ENCODE measurements around the gene GHRH.

GHRH gene

GRCh38 chr20:37305079-37305478 lies 43.5 kb upstream of the GHRH start:
- no peak for DNase-seq (ENCODE audit: low spot score)
- Histone ChIP-seq H3K4me3 (no peak overlapping the region), H3K27ac (peak overlapping the region in 1 of 2 donors; percentile 19)
- TF ChIP-seq, protein P1, sequence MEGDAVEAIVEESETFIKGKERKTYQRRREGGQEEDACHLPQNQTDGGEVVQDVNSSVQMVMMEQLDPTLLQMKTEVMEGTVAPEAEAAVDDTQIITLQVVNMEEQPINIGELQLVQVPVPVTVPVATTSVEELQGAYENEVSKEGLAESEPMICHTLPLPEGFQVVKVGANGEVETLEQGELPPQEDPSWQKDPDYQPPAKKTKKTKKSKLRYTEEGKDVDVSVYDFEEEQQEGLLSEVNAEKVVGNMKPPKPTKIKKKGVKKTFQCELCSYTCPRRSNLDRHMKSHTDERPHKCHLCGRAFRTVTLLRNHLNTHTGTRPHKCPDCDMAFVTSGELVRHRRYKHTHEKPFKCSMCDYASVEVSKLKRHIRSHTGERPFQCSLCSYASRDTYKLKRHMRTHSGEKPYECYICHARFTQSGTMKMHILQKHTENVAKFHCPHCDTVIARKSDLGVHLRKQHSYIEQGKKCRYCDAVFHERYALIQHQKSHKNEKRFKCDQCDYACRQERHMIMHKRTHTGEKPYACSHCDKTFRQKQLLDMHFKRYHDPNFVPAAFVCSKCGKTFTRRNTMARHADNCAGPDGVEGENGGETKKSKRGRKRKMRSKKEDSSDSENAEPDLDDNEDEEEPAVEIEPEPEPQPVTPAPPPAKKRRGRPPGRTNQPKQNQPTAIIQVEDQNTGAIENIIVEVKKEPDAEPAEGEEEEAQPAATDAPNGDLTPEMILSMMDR (IDR thresholded peaks at IDR 0.05) = no peak

GRCh38 chr20:37303637-37304036 lies 42.0 kb upstream of the GHRH start:
- DNase-seq (ENCODE audit: low spot score) = no peak
- no peak overlapping the region for H3K4me3 ChIP-seq
- TF ChIP-seq, protein P1 (IDR thresholded peaks at IDR 0.05) = no peak
- H3K27ac ChIP-seq = no peak overlapping the region

DNA sequence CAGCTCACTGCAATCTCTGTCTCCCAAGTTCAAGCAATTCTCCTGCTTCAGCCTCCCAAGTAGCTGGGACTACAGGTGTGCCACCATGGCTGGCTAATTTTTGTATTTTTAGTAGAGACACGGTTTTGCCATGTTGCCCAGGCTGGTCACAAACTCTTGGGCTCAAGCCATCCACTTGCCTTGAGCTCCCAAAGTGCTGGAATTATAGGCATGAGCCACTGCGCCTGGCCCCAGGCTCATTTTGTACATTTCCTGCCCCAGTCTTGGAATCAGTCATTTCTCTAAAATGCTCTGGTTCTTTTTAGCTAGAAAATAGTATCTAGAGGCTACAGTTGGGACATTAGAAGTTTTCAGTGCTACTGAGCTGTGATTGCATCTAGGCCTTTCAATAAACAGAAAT lies 41.4 kb upstream of the GHRH start:
- DNase-seq (ENCODE audit: low spot score) = no peak
- TF ChIP-seq, protein P1 (IDR thresholded peaks at IDR 0.05) = no peak
- Histone ChIP-seq H3K4me3 (no peak overlapping the region), H3K27ac (no peak overlapping the region)

GRCh38 chr20:37301558-37301957 lies 39.9 kb upstream of the GHRH start:
- no peak overlapping the region for H3K27ac ChIP-seq
- no peak overlapping the region for H3K4me3 ChIP-seq
- no peak for DNase-seq (ENCODE audit: low spot score)
- TF ChIP-seq, protein P1 (IDR thresholded peaks at IDR 0.05) = no peak

DNA sequence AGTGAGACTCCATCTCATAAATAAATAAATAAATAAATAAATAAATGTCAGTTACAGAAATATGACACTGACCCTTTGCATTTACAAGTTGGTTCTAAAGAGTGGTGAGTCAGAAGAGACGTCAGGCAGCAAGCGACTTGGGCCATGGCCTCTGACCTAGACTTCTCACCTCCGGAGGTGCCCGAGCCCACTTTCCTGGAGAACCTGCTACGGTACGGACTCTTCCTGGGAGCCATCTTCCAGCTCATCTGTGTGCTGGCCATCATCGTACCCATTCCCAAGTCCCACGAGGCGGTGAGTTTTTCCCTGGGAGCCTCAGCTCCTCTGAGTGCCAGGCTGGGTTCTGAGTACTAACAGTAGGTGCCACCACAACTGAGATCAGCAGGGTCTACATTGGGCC lies 39.5 kb upstream of the GHRH start:
- no peak for DNase-seq (ENCODE audit: low spot score)
- TF ChIP-seq, protein P1 (IDR thresholded peaks at IDR 0.05) = no peak
- Histone ChIP-seq H3K4me3 (no peak overlapping the region), H3K27ac (no peak overlapping the region)

DNA sequence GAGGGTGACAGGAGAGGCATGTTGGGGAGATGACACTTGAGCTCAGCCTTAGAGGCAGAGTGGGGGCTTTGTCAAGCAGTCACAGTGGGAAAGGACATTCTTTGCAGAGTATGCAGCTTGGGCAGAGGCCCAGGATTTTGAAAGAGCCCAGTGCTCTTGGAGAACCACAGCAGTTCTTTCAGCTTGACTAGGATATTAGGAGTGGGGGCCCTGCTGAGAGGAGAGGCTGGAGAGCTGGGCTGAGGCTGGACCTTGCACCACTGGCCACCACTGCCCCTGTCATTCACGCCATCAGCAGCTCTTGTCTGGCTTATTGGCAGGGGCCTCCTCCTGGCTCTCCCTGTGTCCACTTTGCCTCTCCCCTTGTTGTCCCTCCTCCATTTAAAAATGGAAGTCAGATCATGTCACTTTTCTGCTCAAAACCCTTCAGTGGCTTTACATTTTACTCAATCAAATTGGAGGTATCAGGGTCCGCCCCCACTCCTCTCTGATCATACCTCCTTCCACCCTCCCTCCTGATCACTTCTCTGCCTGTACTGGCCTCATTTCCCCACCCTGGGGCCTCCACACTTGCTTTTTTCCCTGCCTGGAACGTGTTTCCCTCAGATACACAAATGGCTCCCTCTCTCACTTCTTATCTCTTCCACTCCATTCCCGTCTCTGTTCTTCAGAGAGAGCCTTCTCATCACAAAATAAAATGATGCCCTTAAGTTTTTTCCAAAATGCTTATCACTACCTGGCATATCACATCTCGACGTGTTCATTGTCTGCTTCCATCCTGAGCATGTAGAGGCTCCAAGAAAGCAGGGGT lies 38.3 kb upstream of the GHRH start:
- Histone ChIP-seq H3K27ac (peak overlapping the region; percentile 51 to 76), H3K4me3 (no peak overlapping the region)
- DNase-seq (ENCODE audit: low spot score) = no peak
- TF ChIP-seq, protein P1 (IDR thresholded peaks at IDR 0.05) = no peak
